GM19372 (cell line): ENCODE results near the gene EEF1AKMT4.

Experiments used
- ATAC-seq: cut with Tn5 transposase; IDR thresholded peaks from one replicate; pipeline ENCODE4 v1.9.1; 2021; ENCODE audit warnings: mild to moderate bottlenecking, low read depth, moderate library complexity; ENCODE audit not compliant: unreplicated experiment

EEF1AKMT4 gene

GRCh38 chr3:184249412-184250166 is at the start of gene EEF1AKMT4:
Gene EEF1AKMT4, plus strand, starts transcription at chr3:184249672. Its CDS starts 23 bp downstream, at chr3:184249695.
- ATAC-seq = peak; percentile 88

GRCh38 chr3:184200825-184201224 is 48.6 kb upstream of the EEF1AKMT4 start:
- no peak for ATAC-seq

- ATAC-seq = no peak
These were observed 45.9 kb upstream of the EEF1AKMT4 start for GRCh38 chr3:184203526-184203925.

- no peak for ATAC-seq
These were observed 40.1 kb upstream of the EEF1AKMT4 start for GRCh38 chr3:184209146-184209923.

- ATAC-seq = no peak
These were observed 38.2 kb upstream of the EEF1AKMT4 start for GRCh38 chr3:184211297-184211696.

GRCh38 chr3:184211718-184212117 is 37.8 kb upstream of the EEF1AKMT4 start:
- no peak for ATAC-seq

DNA sequence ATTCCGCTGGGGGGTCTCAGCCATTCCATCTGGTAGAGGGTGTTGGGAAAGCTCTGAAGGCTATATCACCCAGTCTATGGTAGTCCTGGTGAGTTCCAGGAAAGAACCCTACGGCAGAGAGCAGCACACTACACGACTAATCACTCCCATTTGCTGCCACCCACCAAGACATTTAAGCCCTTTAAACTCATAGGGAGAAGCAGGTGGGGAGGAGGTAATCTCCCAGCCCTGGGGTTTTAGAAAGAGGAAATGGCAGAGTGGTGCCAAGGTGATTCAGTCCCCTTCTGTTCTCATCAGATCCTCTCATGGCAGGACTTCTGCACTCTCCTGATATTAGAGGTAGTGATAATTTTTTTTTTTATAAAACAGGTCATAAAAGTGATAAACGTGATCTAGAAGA is 30.7 kb upstream of the EEF1AKMT4 start:
- ATAC-seq = no peak

GRCh38 chr3:184222521-184222920 is 27.0 kb upstream of the EEF1AKMT4 start:
- ATAC-seq = no peak

- no peak for ATAC-seq
These were observed 25.5 kb upstream of the EEF1AKMT4 start for GRCh38 chr3:184223946-184224345.

DNA sequence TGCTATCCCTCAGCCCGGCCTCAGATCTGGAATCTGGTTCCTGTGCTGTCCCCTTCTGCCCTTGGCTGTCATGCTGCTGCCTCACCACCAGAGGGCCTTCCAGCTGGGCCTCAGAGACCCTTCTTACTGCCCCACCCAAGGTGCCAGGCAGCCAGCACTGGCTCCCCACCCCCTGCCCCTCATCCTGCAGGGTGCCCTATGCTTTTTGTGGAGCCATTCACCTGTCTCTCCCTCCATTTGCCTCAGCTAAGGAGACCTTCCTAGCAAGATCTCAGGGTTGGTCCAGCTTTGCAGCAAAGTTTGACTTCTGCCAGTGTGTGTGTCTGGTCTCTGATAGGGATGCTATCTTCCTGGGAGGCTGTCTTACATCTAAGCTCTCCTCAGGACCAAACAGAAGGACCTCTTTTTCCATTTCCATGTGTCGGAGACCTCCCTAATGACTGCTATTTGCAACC is 22.0 kb upstream of the EEF1AKMT4 start:
- no peak for ATAC-seq

DNA sequence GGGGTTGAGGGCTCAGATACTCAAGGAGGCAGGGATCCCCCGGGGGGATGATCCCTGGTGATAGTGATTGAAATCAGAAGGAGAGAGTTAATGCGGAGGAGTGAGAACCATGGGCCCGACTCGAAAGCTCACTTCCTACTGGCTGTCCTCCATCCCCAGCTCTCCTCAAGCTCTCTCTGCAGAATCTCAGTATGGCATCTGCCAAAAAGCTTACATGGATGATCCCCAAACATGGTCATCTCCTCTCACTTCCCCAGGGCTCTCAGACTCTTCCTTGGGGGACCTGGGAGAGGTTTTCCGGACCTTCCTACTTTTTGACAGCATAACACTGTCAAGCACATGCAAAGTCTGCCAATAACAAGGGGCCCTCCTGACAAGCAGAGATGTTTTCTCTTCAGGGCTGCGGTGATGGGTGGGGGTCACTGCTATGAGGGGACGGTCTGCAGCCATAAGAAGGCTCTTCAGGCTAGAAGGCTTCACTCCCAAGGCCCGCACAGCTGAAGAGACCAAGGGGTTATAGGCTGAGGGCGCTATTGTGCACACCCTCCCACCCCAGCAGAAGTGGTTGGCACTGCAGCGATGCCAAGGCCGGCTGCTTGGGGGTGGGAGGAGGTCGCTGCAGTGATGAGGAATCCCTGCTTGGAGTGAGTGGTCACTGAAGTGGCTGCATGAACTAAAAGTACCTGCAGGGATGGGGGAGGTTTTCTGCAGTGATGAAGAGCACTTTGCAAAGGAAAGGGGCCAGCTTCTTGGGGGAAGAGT is 20.9 kb upstream of the EEF1AKMT4 start:
- no peak for ATAC-seq

GRCh38 chr3:184229394-184230080 is 19.9 kb upstream of the EEF1AKMT4 start, which contains the start of gene VWA5B2:
Gene VWA5B2, plus strand, starts transcription at chr3:184229585. Its CDS starts 944 bp downstream, at chr3:184230529.
- ATAC-seq = no peak

GRCh38 chr3:184230081-184230602 is 19.3 kb upstream of the EEF1AKMT4 start:
- ATAC-seq = no peak

DNA sequence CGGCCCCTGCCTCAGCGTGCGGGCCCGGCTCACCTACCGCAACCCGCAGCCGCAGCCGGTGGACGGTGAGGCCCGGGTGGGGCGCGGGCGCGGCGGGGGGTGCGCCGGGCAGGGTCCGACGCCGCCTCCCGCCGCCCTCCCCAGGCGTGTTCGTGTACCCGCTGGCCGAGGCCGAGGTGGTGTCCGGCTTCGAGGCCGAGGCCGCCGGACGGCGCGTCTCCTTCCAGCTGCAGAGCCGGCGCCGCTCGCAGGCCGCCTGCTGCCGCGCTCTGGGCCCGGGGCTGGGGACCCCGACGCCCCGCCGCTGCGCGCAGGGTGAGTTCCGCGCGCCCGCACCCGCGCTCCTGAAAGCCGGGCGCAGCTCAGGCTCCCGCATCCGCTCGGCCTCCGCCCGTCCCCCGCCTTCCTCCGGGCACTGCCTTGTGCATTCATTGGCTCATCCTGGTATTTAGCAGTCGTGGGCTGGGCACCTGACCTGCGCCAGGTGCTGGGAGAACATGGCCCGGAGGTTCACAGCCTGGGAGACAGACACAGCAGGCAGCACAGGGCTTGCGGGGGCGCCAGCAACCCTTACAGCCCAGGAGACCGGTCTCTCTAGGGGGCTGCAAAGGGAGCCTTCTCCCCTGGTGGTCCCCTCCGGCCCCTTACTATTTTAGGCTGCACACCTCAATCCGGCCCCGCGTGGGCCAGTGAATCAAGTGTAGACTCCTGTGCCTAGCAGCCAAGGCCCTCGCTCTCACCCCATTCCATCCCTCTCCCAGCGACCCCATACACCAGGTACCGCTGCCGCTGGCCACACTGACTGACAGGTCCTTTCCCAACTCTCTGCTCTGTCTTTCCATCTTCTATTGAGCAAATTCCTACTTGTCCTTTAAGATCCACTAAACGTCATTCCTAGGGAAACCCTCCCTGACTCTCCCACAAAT is 18.6 kb upstream of the EEF1AKMT4 start:
- ATAC-seq = no peak

DNA sequence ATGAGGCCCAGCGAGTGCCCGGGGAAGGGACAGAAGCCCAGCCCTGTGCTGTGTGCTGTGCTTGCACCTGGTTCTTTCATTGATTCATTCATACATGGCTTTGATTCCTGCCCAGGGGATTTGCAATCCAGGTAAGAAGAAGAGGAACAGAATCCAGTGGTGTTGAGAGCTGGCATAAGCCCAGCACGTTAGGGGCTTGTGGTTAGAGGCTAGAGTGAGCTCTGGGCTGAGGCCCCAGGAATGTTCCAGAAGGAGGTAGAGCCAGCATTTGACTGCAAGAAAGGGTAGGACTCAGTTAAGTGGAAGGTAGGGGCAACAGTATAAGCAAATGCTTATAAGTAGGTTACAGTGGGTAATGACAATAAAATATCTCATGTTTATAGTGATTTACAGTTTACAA is 17.8 kb upstream of the EEF1AKMT4 start:
- no peak for ATAC-seq

DNA sequence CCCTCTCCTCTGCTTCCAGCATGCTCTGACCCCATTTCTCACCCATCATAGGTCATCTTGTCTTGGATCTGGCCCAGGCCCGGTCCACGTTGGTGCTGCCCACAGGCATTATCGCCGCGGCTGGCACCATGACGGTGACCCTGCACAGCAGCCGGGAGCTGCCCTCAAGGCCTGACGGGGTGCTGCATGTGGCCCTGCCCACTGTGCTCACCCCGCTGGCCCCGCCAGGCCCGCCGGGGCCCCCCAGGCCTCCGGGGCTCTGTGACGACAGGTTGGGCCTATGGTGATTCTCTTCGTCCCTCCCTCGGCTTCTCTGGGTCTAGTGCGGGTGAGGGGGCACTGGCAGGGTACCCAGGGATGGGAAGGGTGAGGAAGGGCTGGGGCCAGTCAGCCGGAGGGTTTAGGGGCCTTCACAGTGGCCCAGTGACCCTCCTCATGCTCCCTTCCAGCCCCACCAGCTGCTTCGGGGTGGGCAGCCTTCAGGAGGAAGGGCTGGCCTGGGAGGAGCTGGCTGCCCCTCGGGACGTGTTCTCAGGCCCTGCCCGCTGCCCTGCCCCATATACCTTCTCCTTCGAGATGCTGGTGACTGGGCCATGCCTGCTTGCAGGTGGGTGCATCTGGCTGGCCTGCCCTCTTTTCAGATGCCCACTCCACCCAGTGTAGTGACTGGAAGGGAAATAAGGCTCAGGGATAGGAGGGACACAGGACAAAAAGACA is 16.2 kb upstream of the EEF1AKMT4 start:
- ATAC-seq = no peak

GRCh38 chr3:184234224-184234623 is 15.2 kb upstream of the EEF1AKMT4 start:
- no peak for ATAC-seq

DNA sequence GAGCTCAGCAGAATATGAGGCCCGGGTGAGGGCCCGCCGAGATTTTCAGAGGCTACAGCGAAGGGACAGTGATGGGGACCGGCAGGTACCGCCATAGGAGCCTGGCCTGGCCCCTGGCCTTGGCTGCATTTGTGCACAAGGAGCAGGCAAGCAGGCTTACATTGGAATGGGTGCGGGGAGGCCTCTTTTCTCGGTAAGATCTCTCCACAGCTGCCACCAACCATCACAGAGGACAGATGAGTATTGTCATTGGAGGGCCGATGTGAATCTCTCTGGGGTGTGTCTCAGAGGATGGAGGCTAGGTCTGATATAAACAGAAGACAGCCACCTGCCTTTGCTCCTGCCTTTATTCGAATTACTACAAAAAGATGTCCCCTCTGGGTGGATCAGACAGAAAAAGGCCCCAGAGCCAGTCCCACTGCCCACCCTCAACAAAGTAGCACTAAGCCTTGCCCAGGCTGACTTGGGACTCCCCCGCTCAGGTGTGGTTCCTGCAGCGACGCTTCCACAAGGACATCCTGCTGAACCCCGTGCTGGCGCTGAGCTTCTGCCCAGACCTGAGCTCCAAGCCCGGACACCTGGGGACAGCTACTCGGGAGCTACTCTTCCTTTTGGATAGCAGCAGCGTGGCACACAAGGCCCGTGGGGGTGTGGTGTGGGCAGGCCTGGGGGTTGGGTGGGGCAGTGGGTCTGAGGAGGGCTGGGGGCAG is 14.6 kb upstream of the EEF1AKMT4 start:
- no peak for ATAC-seq
